ENCODE data around the gene NEU1.
A peak's percentile ranks its signal among the peaks of the same experiment; 100 is the strongest.

DNA sequence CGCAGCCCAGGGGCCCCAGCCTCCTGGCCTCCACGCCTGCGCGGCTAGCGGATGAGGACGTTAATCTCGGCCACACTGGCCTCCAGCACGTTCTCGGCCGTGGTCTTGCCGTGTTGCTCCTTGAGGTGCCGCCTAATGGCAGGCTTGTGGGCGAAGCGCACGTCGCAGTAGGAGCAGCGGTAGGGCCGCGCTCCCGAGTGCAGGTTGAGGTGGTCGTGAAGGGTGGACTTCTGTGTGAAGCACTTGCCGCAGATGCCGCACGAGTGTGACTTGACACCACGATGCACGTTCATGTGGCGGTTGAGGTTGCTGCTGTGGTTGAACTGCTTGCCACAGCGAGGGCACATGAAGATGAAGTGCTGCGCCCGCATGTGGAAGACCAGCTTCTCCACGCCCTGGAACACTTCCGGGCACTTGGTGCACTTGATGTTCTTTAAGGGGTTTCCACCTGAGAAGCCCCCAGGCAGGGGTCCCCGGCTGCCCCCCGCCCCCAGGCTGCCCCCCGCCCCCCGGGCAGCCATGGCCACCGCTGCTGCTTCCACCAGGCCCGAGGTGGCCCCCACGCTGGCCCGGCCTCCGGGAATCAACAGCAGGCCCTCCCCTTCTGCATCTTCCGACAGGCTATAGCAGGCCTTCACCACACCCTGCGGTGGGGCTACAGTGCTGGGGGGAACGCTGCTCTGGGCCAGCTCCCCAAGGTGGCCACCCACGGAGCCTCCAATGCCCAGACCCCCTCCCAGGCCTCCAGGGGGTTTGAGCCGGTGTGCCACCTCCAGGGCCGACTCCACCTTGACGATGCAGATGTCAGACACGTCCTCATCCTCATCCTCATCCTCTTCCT is 37.5 kb upstream of the NEU1 start:
- TF ChIP-seq, protein P1, sequence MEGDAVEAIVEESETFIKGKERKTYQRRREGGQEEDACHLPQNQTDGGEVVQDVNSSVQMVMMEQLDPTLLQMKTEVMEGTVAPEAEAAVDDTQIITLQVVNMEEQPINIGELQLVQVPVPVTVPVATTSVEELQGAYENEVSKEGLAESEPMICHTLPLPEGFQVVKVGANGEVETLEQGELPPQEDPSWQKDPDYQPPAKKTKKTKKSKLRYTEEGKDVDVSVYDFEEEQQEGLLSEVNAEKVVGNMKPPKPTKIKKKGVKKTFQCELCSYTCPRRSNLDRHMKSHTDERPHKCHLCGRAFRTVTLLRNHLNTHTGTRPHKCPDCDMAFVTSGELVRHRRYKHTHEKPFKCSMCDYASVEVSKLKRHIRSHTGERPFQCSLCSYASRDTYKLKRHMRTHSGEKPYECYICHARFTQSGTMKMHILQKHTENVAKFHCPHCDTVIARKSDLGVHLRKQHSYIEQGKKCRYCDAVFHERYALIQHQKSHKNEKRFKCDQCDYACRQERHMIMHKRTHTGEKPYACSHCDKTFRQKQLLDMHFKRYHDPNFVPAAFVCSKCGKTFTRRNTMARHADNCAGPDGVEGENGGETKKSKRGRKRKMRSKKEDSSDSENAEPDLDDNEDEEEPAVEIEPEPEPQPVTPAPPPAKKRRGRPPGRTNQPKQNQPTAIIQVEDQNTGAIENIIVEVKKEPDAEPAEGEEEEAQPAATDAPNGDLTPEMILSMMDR (IDR thresholded peaks at IDR 0.05 in 8 of 11, conservative IDR thresholded peaks at IDR 0.05 in 3 of 11): no peak
- TF ChIP-seq POLR2A (IDR thresholded peaks at IDR 0.05) (no peak), POLR2AphosphoS5 (IDR thresholded peaks at IDR 0.05) (peak in 1 of 3 donors; percentile 36)

Measured in spleen (tissue), 7 donors.